Hematopoietic multipotent progenitor cell treated with erythropoietin and hydrocortisone succinate and interleukin-3 and kit ligand, for 17 days (in vitro differentiated cells): ENCODE results near the gene TSPAN18.
A peak's percentile ranks its signal among the peaks of the same experiment; 100 is the strongest.

Source experiments
- DNase-seq: peaks from one replicate; pipeline ENCODE4 v3.0.0-alpha.2; 2015; ENCODE audit warnings: low spot score

TSPAN18 gene

GRCh38 chr11:44889266-44889665 is 162.5 kb downstream of the TSPAN18 start:
- DNase-seq, result no peak

DNA sequence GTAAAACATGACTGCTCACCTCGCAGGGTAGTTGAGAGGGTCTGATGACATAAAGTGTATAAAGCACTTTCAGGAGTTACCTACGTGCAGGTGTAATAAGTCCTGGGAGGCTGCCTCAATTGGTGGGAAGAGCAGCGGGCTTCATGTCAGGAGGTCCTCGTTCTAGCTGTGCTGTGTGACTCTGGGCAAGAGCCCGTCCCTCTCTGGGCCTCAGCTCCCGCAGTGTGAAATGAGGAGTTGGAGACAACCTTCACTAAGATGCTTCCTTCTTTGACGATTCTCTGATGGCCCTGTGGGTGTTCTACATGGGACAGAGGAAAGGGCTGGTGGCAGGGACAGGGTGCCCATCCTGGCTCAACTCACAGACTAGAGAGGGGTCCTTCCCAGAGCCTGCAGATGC is 166.1 kb downstream of the TSPAN18 start:
- DNase-seq, result no peak

GRCh38 chr11:44893308-44893822 is 166.6 kb downstream of the TSPAN18 start:
- DNase-seq, result no peak

DNA sequence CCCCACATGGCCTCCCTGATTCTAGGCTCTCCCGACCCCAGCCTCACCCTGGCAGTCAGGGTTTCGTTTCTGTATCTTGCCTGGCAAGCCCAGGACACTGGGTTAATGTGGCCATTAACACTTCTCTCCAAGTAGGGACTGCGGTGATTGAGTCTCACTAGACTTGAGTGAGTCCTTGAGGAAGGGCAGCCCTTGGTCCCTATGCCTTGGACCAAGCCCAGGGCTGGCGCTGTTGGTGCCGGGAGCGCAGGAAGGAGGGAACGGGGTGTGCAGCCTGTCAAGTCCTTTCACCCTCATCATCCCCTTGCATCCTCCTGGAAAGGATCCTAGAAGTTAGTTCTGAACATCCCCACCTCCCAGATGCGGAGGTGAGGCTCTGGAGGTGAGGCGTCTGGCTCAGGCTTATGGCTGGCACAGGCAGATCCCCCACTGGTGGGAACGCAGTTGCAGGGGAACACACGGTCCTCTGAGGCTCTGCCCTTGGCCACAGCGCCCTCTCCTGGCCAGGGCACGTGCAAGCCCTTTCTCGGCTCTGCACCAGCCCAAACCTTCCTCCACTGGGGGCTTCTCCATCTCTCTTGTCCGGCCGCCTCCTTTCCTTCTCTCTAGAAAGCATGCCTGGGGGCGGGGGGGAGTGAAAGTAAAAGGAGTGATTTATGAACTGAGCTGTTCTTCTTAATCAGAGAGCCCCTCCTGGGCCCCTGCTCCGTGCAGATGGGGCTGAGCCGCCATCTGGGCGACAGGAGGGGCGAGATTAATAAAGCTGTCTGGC is 167.3 kb downstream of the TSPAN18 start:
- DNase-seq, result peak; percentile 61

GRCh38 chr11:44899959-44900358 is 173.2 kb downstream of the TSPAN18 start:
- DNase-seq, result peak; percentile 74

DNA sequence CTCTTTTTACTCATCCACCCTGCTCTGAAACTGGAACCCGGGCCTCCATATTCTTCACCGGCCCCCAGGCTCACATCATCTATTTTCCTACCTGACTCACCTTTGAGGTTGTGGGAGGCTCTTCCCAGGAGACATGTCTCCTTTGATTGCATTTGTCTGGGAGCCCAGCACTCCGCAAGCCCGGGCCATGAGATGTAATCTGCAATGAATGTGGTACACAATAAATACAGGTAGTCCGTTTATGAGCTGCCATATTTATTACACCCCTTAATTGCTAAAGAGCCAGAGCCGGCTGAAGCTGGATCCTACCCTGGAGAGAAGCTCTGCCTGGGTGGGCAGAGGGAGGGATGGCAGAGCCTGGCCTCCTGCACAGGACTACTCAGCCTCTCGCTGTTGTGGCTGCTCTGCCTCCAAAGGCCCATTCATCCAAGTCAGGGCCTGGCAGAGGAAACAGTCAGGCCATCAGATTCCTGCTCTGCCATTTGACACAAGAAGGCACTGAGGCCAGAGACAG is 174.4 kb downstream of the TSPAN18 start:
- DNase-seq, result no peak

DNA sequence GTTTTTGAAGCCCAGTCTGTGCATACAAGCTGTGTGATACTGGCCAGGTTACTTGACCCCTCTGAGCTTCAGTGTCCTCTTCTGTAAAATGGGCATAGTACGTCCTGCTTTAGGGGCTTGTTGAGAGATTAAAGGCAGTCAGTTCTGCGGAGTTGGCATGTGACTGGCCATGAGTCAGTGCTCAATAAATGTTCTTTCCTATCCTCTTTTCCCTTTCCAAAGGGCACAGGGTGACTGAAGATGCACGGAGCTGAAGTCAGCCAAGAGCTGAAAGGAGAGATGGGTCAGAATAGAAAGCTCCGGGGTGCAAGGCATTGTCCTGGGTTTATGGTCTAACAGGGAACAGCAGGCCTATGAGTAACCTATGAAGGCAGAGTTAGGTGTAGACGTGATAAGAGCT is 175.0 kb downstream of the TSPAN18 start:
- DNase-seq, result no peak

- no peak for DNase-seq
Observed at GRCh38 chr11:44903035-44903434, 176.3 kb downstream of the TSPAN18 start.

DNA sequence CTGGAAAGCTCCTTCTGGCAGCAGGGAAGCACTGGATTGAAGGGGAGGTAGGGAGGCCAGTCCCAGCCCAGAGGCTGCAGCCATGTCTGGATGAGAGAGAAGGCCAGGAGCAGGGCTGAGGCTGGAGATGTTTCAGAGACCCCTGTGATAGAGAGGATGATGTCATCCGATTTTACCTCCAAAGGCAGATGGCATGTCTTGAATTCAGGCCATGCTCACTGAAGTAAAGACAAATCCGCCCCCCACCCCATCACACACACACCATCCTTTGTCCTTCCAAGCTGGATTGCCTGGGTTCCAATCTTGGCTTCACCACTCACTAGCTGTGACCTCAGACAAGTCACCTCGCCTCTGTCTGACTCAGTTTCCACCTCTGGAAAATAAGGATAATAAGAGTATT is 176.8 kb downstream of the TSPAN18 start:
- DNase-seq, result no peak

DNA sequence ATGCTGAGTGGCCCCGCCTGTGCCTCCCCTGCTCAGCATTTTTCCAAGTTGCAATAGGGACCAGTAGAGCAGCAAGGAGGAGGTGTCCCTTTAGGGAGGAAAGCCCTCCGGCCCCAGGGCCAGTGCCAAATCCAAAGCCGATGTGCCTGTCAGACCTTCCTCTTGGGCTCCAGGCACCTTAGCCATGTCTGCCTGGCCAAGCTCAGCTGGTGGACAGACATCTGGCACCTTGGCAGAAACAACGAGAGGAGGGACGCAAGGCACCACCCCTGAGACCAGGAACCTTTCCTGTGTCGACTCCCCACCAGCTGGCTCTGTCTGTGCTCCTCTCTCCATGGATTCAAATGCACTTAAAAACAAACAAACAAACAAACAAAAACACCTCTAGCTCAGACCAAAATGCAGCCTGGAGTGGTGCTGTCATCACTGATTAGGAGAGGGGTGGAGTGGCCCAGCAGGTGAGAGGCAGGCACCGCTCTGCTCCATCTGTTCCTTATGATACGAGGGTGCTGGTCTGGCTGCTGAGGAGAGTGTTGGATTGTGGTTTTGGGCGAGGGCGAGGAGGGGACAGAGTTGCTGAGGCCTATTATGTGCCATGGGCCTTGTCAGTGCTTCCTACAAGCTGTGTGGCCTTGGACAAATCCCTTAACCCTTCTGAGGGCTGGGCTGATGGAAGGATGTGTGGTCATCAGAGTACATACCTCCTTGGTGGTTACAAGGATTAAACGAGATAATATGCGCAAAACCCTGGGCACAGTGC is 177.7 kb downstream of the TSPAN18 start:
- DNase-seq, result peak; percentile 67

DNA sequence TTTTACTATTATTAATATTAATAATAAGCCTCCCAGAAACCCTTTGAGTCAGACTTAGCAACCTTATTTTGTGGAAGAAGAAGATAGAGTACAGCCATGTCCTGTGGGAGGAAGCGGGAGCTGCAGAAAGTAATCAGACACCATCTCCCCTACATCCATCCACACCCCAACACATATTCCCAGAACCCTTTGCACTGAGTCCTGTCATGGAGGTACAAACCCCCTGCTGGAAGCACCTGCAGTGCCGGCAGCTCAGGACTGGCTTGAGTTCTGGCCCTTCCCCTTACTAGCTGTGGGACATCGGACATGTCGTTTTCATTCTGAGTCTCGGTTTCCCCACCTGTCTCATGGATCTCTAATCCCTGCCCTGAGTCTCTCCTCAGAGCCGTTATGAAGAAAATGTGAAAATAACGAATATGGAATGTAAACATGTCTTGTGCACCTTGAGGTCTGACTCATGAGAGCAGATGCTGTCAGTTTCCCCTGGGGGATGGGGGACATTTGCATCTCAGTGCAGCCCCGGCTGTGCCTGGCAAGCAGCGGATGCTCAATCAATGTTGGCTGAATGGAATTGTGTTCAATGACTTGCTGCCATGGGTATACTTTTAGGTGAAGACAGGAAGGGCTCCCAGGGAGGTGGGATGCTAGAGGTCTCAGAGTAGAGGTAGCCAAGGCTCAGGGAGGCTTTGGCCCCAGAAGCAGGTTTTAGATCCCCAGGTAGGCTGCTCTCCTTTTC is 178.5 kb downstream of the TSPAN18 start:
- DNase-seq, result peak; percentile 12

GRCh38 chr11:44906649-44907048 is 179.9 kb downstream of the TSPAN18 start:
- peak; percentile 60 for DNase-seq

DNA sequence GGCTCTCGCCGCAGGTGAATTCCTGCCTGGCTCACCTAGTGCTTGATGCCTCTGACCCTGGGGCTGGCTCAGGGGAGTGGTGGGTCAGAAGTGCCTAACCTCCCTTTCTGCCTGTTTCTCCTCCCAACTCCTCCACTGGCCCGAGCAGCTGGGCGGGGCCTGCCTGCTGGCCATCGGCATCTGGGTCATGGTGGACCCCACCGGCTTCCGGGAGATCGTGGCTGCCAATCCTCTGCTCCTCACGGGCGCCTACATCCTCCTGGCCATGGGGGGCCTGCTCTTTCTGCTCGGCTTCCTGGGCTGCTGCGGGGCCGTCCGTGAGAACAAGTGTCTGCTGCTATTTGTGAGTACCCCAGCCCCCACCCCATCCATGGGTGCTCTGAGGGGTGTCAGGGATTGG is 182.8 kb downstream of the TSPAN18 start:
- no peak for DNase-seq

GRCh38 chr11:44910591-44910990 is 183.8 kb downstream of the TSPAN18 start:
- DNase-seq, result peak; percentile 25

DNA sequence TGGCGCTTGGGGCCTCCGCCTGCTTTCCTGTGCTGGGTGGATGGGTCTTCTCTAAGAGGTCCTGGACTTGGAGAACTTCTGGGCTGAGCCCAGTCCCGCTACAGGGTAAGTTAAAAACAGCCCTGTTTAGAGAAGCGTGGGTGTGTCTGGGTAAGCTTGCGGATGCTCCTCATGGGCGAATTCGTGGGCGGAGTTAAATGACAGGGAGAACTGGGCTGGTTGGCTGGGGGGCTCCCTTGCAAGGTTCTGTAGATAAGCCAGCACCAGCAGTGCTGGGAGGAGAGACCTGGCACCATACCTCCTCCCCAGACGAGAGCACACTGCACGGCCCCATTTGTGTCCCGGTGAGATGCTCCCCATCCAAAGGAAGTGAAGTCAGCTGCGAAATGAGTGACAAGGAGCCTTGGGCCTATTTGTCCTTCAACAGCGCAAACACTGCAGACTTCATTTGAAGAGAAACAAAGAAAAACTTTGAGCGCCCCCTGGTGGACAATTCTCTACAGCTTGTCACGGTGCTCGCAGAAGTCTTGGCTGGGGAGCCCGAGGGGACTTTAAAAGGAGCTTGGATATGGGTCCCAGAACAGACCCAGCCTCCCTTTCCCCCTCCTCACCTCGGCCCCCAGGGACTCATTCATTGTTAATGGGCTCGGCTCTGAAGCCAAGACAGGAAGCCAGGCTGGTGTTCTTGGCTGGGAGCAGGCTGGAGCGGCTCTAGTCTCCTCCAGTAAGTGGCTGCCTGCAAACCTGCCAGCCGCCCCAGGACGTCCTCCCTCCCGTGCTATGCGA is 184.5 kb downstream of the TSPAN18 start:
- DNase-seq, result peak; percentile 94

DNA sequence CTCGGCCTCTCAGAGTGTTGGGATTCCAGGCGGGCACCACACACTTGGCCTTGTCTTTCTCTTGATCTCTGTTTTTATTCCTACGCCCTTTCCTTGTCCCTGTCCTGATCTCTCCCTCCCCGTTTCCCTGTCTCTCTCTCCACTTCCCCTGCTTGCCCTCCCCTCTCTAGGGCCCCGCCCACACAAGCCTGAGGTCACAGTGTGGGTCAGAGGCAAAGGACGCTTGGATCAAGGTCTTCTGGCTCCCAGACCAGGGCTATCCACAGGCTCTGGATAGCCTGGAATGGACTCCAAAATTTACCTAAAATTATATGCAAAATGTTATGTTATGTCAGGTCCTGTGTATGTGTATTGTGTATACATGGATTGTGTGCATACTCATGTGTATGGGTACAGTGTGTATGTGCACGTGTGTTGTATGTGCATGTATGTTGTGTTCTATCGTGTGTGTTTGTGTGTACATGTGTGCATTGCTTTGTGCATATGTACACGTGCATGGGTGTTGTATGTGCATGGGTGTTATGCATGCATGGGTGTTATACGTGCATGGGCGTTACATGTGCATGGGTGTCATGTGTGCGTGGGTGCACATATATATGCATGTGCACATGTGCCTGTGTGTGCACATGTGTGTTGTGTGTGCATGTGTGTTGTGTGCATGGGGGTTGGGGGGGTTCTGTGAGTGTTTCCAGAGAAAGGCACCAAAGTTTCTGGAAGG is 185.7 kb downstream of the TSPAN18 start:
- DNase-seq, result peak; percentile 16

GRCh38 chr11:44913502-44913901 is 186.7 kb downstream of the TSPAN18 start:
- DNase-seq, result peak; percentile 15

GRCh38 chr11:44914105-44914504 is 187.3 kb downstream of the TSPAN18 start:
- no peak for DNase-seq

- no peak for DNase-seq
Observed at GRCh38 chr11:44915004-44915403, 188.2 kb downstream of the TSPAN18 start.

- peak; percentile 20 for DNase-seq
Observed at GRCh38 chr11:44915621-44916020, 188.9 kb downstream of the TSPAN18 start.

DNA sequence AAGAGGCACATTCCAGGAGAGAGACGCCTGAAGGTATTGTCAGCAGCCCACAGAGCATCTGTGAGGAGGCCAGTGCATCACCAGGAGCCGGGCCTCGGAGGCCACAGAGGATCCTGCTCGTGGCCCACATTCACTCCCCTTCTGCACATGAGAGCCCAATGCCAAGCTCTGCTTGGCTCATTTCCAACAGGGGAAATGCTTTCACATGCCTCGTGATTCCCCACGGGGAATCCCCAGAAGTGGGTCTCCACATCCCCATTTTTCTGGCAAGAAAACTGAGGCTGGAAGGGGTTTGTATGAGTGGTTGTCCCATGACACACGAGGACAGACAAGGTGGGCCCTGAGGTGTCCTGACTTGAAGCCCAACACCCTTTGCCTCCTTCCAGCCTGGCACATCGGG is 189.6 kb downstream of the TSPAN18 start:
- DNase-seq, result peak; percentile 67
